H1 (cell line): Measurements from ENCODE around the gene LRP3. TPM values are rescaled to one million over a fixed set of nuclear protein-coding genes. Genes with fewer than 3 reads are reported as not detected.

Experiments
- CTCF ChIA-PET: fragments of 300-600 bp; sonication (Branson Sonifier 250); formaldehyde crosslinking; loops from one replicate; lab custom pipeline; 2021; ENCODE audit not compliant: partially characterized antibody; lab: Charles Lee
- POLR2A ChIA-PET: fragments of 300-600 bp; sonication (Branson Sonifier 250); formaldehyde crosslinking; loops from one replicate; lab custom pipeline; 2021; ENCODE audit warnings: inconsistent platforms; ENCODE audit not compliant: partially characterized antibody; lab: Charles Lee
- DNase-seq, 2 experiments: peaks; one replicate each; pipeline versions ENCODE4 v3.0.0 to v3.0.0-alpha.2; 2010 to 2022; ENCODE audit warnings: low spot score in 2 of 2, low read depth in 1 of 2, mixed read lengths in 1 of 2
- FAIRE-seq: peaks from 2 replicates; lab custom pipeline; 2011; peaks lifted over from hg19 to GRCh38; lab: Jason Lieb, UNC
- H2AFZ ChIP-seq: 2 replicates; pipeline ENCODE4 v1.8.1; 2012; ENCODE audit warnings: low read length, inconsistent platforms
- H2AK5ac ChIP-seq: 2 replicates; pipeline ENCODE4 v1.6.1; 2013; ENCODE audit warnings: low read depth, low read length
- H2BK120ac ChIP-seq: replicated peaks from 2 replicates; pipeline ENCODE3; 2013; ENCODE audit warnings: low read depth, low read length, inconsistent platforms
- H2BK12ac ChIP-seq: 2 replicates; pipeline ENCODE4 v1.6.1; 2013; ENCODE audit warnings: low read depth, low read length
- H2BK15ac ChIP-seq: 2 replicates; pipeline ENCODE4 v1.6.1; 2013; ENCODE audit warnings: low read length
- H2BK20ac ChIP-seq: 2 replicates; pipeline ENCODE4 v1.6.1; 2013; ENCODE audit warnings: low read length
- H2BK5ac ChIP-seq: 2 replicates; pipeline ENCODE4 v1.6.1; 2013; ENCODE audit warnings: low read depth, low read length
- H3K14ac ChIP-seq: 2 replicates; pipeline ENCODE4 v1.6.1; 2013; ENCODE audit warnings: inconsistent platforms; ENCODE audit not compliant: insufficient read length
- H3K18ac ChIP-seq: 2 replicates; pipeline ENCODE4 v1.6.1; 2013; ENCODE audit warnings: low read length; ENCODE audit errors: extremely low read depth
- H3K23ac ChIP-seq: 2 replicates; pipeline ENCODE4 v1.6.1; 2013; ENCODE audit warnings: inconsistent platforms; ENCODE audit not compliant: insufficient read length
- H3K23me2 ChIP-seq: 2 replicates; pipeline ENCODE4 v1.6.1; 2013; ENCODE audit warnings: low read depth, low read length
- H3K27ac ChIP-seq: 2 replicates; pipeline ENCODE4 v1.6.1; 2011; ENCODE audit warnings: low read depth, low read length, inconsistent platforms
- H3K27me3 ChIP-seq, 4 experiments: replicated peaks in 1 of 4; 1 replicate in 1 of 4; 2 replicates in 3 of 4; pipeline versions ENCODE4 v1.6.1 to v1.8.1; 2011 to 2013; ENCODE audit warnings: low read length in 3 of 4, mild to moderate bottlenecking in 3 of 4, inconsistent platforms in 2 of 4, mixed read lengths in 2 of 4, moderate library complexity in 1 of 4; ENCODE audit not compliant: control insufficient read depth in 3 of 4, insufficient read depth in 3 of 4; ENCODE audit errors: extremely low read depth in 1 of 4
- H3K36me3 ChIP-seq, 4 experiments: 2 replicates each; pipeline versions ENCODE4 v1.6.1 to v1.8.1; 2011 to 2013; ENCODE audit warnings: mild to moderate bottlenecking in 4 of 4, low read length in 3 of 4, moderate library complexity in 2 of 4, control low read depth in 1 of 4, inconsistent platforms in 1 of 4; ENCODE audit not compliant: insufficient read depth in 4 of 4, control insufficient read depth in 2 of 4
- H3K4ac ChIP-seq: replicated peaks from 2 replicates; pipeline ENCODE3; 2013; ENCODE audit warnings: low read length, low read depth, mixed read lengths, inconsistent platforms; ENCODE audit not compliant: insufficient read length
- H3K4me1 ChIP-seq, 4 experiments: replicated peaks in 1 of 4; 1 replicate in 1 of 4; 2 replicates in 3 of 4; pipeline versions ENCODE4 v1.6.1 to v1.8.1; 2011 to 2013; ENCODE audit warnings: low read length in 3 of 4, inconsistent platforms in 2 of 4, mixed read lengths in 1 of 4; ENCODE audit not compliant: insufficient read depth in 4 of 4, control insufficient read depth in 3 of 4
- H3K4me2 ChIP-seq, 2 experiments: 2 replicates each; pipeline versions ENCODE4 v1.6.1 to v1.8.1; 2011 to 2013; ENCODE audit warnings: low read depth in 2 of 2, low read length in 2 of 2, control low read depth in 1 of 2, inconsistent platforms in 1 of 2, mild to moderate bottlenecking in 1 of 2; ENCODE audit not compliant: insufficient read depth in 1 of 2
- H3K4me3 ChIP-seq, 4 experiments: fragments of 200-600, 300-600 bp in 1 of 4; sonication (generic), shearing (Covaris generic), sonication (Bioruptor Twin) in 1 of 4; 2 replicates each; pipeline versions ENCODE4 v1.5.1 to v1.8.1; 2011 to 2016; ENCODE audit warnings: low read length in 4 of 4, low read depth in 3 of 4, control low read depth in 2 of 4, inconsistent platforms in 2 of 4, mild to moderate bottlenecking in 2 of 4, mixed read lengths in 1 of 4, moderate library complexity in 1 of 4; ENCODE audit not compliant: insufficient read depth in 2 of 4; ENCODE audit errors: extremely low read depth in 1 of 4
- H3K56ac ChIP-seq: replicated peaks from 2 replicates; pipeline ENCODE3; 2013; ENCODE audit warnings: low read depth, mild to moderate bottlenecking, mixed read lengths, low read length, inconsistent platforms; ENCODE audit not compliant: insufficient read length
- H3K79me1 ChIP-seq: 2 replicates; pipeline ENCODE4 v1.6.1; 2013; ENCODE audit warnings: low read depth, low read length, control low read depth
- H3K79me2 ChIP-seq, 2 experiments: 2 replicates each; pipeline versions ENCODE4 v1.6.1 to v1.8.1; 2012 to 2013; ENCODE audit warnings: low read length in 2 of 2, mild to moderate bottlenecking in 2 of 2, inconsistent platforms in 1 of 2; ENCODE audit not compliant: insufficient read depth in 2 of 2, control insufficient read depth in 1 of 2
- H3K9ac ChIP-seq, 4 experiments: replicated peaks in 1 of 4; 1 replicate in 1 of 4; 2 replicates in 3 of 4; pipeline versions ENCODE4 v1.6.1 to v1.8.1; 2011 to 2013; ENCODE audit warnings: low read depth in 3 of 4, low read length in 3 of 4, control low read depth in 2 of 4, mild to moderate bottlenecking in 2 of 4, moderate library complexity in 2 of 4, inconsistent platforms in 1 of 4; ENCODE audit errors: extremely low read depth in 1 of 4
- H3K9me3 ChIP-seq, 2 experiments: 2 replicates each; pipeline versions ENCODE4 v1.6.1 to v1.8.1; 2012 to 2013; ENCODE audit warnings: mild to moderate bottlenecking in 2 of 2, moderate library complexity in 2 of 2, control low read depth in 1 of 2, inconsistent platforms in 1 of 2, low read depth in 1 of 2, low read length in 1 of 2, mixed read lengths in 1 of 2; ENCODE audit not compliant: insufficient read depth in 2 of 2
- H4K20me1 ChIP-seq, 2 experiments: replicated peaks in 1 of 2; 2 replicates each; pipeline versions ENCODE3 to v1.8.1; 2011 to 2013; ENCODE audit warnings: inconsistent platforms in 2 of 2, low read length in 2 of 2, mild to moderate bottlenecking in 1 of 2; ENCODE audit not compliant: insufficient read depth in 2 of 2, control insufficient read depth in 1 of 2
- H4K5ac ChIP-seq: 2 replicates; pipeline ENCODE4 v1.6.1; 2013; ENCODE audit warnings: low read length, low read depth, mixed read lengths, inconsistent platforms; ENCODE audit not compliant: insufficient read length
- H4K8ac ChIP-seq: 2 replicates; pipeline ENCODE4 v1.8.0; 2013; ENCODE audit warnings: mild to moderate bottlenecking, moderate library complexity, low read length, inconsistent platforms; ENCODE audit not compliant: insufficient read depth; ENCODE audit errors: extremely low read depth
- H4K91ac ChIP-seq: replicated peaks from 2 replicates; pipeline ENCODE3; 2013; ENCODE audit warnings: low read length, mixed read lengths, inconsistent platforms; ENCODE audit not compliant: insufficient read length
- BACH1 ChIP-seq: IDR thresholded peaks from 2 replicates; pipeline ENCODE4 v1.6.1; 2012; ENCODE audit warnings: low read length, improper control_type of control experiment
- JUN ChIP-seq: IDR thresholded peaks from 2 replicates; pipeline ENCODE4 v1.6.1; 2011; ENCODE audit warnings: low read depth, mild to moderate bottlenecking, improper control_type of control experiment, low read length
- SIX5 ChIP-seq: IDR thresholded peaks from 2 replicates; pipeline ENCODE4 v1.6.1; 2011; ENCODE audit warnings: mild to moderate bottlenecking, low read depth, low read length
- SUZ12 ChIP-seq: fragments of 200-600 bp; sonication (generic); IDR thresholded peaks from 2 replicates; pipeline ENCODE4 v1.6.1; 2012; ENCODE audit warnings: mild to moderate bottlenecking, inconsistent platforms, low read length, moderate library complexity, mixed read lengths
- WGBS, 2 experiments: shearing (Covaris generic) in 1 of 2; methylation state at CpG; one replicate each; pipeline versions ENCODE4 v1.1.6 to v1.1.7; 2013 to 2015; ENCODE audit warnings: low lambda C conversion rate in 2 of 2, mixed read lengths in 2 of 2, inconsistent platforms in 1 of 2, low coverage in 1 of 2, missing lambda C conversion rate in 1 of 2; ENCODE audit not compliant: insufficient replicate concordance in 2 of 2, insufficient coverage in 1 of 2, insufficient read length in 1 of 2; ENCODE audit errors: extremely low coverage in 1 of 2, missing lambda C conversion rate in 1 of 2; 5-methylcytosine and 5-hydroxymethylcytosine counted together
- polyA plus RNA-seq, 7 experiments: library from polyadenylated mRNA; depleted of rRNA in 3 of 7; stranded (reverse) in 5 of 7; unstranded in 2 of 7; fragments of >200 nt in 5 of 7; fragments of 200-250 nt in 2 of 7; gene quantifications; 1 replicate in 5 of 7; 2 replicates in 1 of 7; 4 replicates in 1 of 7; pipeline versions ENCODE4 v1.2.1 to v1.2.3, GENCODE V29; 2011 to 2013; ENCODE audit warnings: missing spikeins in 2 of 7, mixed read lengths in 2 of 7
- total RNA-seq: library from RNA; stranded (reverse); fragmentation: NEBNext Ultra II Directional; extraction: Animal tissue kit (Norgen Biotek cat#: 25700); gene quantifications from 2 replicates; pipeline ENCODE4 v1.2.1, GENCODE V29; 2021
- TF ChIP-seq, protein P1 (sequence below), 3 experiments: IDR thresholded peaks; 1 replicate in 2 of 3; 2 replicates in 1 of 3; pipeline versions ENCODE4 v1.5.1 to v1.6.1; 2011; ENCODE audit warnings: low read length in 3 of 3, mild to moderate bottlenecking in 3 of 3, inconsistent platforms in 2 of 3, low read depth in 1 of 3, moderate library complexity in 1 of 3; ENCODE audit not compliant: insufficient read depth in 1 of 3; ENCODE audit errors: control extremely low read depth in 1 of 3

LRP3 gene
- total and polyA plus RNA-seq, 2 of the 8 experiments (the other 6 are each of a cell fraction or from before 2014, with no cell fraction given), result 30.3 to 33.7 TPM

GRCh38 chr19:33236696-33237390 lies 42.7 kb downstream of the LRP3 start:
- H3K4me1 ChIP-seq, result no peaks in the 10 kb centered on the region; a peak in 1 of 7 replicates
- H3K4ac ChIP-seq, result no peak overlapping the region
- no peaks in the 10 kb centered on the region for H3K9me3 ChIP-seq
- H4K8ac ChIP-seq, result peak overlapping the region; percentile 38; the same call in 1 of the 2 replicates
- no peaks in the 10 kb centered on the region for H3K79me1 ChIP-seq
- no peak overlapping the region for H3K4me3 ChIP-seq
- no peak overlapping the region for H2BK20ac ChIP-seq
- H3K14ac ChIP-seq, result no peak overlapping the region
- H3K27ac ChIP-seq, result no peak overlapping the region
- no peak overlapping the region for H3K9ac ChIP-seq
- FAIRE-seq, result no peak
- no peak for DNase-seq
- H2BK120ac ChIP-seq, result no peak overlapping the region
- H3K79me2 ChIP-seq, result no peaks in the 10 kb centered on the region
- no peak overlapping the region for H3K18ac ChIP-seq
- H2BK15ac ChIP-seq, result no peak overlapping the region
- CTCF ChIA-PET, result interaction anchor here (0.7 to 15.1 kb wide), 21 partner anchors 9 to 274 kb away, joined by 3 to 426 read pairs (median 5); partner anchors contain the start of genes CEBPA and SLC7A10
- no peak for TF ChIP-seq SIX5
- no peak for TF ChIP-seq BACH1
- no peak for TF ChIP-seq JUN
- no peak for TF ChIP-seq SUZ12
- TF ChIP-seq, protein P1, sequence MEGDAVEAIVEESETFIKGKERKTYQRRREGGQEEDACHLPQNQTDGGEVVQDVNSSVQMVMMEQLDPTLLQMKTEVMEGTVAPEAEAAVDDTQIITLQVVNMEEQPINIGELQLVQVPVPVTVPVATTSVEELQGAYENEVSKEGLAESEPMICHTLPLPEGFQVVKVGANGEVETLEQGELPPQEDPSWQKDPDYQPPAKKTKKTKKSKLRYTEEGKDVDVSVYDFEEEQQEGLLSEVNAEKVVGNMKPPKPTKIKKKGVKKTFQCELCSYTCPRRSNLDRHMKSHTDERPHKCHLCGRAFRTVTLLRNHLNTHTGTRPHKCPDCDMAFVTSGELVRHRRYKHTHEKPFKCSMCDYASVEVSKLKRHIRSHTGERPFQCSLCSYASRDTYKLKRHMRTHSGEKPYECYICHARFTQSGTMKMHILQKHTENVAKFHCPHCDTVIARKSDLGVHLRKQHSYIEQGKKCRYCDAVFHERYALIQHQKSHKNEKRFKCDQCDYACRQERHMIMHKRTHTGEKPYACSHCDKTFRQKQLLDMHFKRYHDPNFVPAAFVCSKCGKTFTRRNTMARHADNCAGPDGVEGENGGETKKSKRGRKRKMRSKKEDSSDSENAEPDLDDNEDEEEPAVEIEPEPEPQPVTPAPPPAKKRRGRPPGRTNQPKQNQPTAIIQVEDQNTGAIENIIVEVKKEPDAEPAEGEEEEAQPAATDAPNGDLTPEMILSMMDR (IDR thresholded peaks at IDR 0.05; ENCODE audit: control extremely low read depth in 1 of 3, insufficient read depth in 1 of 3, low read depth in 1 of 3, low read length in 3 of 3), result peak in 2 of 3 experiments; percentile 26 to 39; a peak in 2 of 4 replicates
- H2AFZ ChIP-seq, result no peak overlapping the region
- no peak overlapping the region for H3K4me2 ChIP-seq
- H4K5ac ChIP-seq, result no peak overlapping the region
- no peak overlapping the region for H4K91ac ChIP-seq
- H4K20me1 ChIP-seq, result peaks cover 0 to 6% of the 10 kb centered on the region in 2 experiments
- no peak overlapping the region for H3K56ac ChIP-seq
- no peaks in the 10 kb centered on the region for H3K36me3 ChIP-seq
- H2BK5ac ChIP-seq, result no peak overlapping the region
- POLR2A ChIA-PET, result interaction anchor here (1.3 to 3.0 kb wide), 2 partner anchors 66 to 137 kb away, joined by 3 to 13 read pairs; partner anchors contain the start of gene CEBPG
- no peaks in the 10 kb centered on the region for H3K27me3 ChIP-seq
- H2AK5ac ChIP-seq, result no peak overlapping the region
- H3K23me2 ChIP-seq, result peaks cover 9% of the 10 kb centered on the region
- WGBS, 2 experiments, result 86% methylated on average over 15 of the region's 16 CpGs; no CpG with 5 or more reads in 1 of the 2 experiments
- H3K23ac ChIP-seq, result no peak overlapping the region
- H2BK12ac ChIP-seq, result no peak overlapping the region
